ENCODE measurements around the gene OSBPL6.

GRCh38 chr2:178208336-178208735 lies 14.0 kb downstream of the OSBPL6 start:
- TF ChIP-seq EZH2 (IDR thresholded peaks at IDR 0.05; ENCODE audit: borderline replicate concordance, low read depth, low read length, severe bottlenecking): no peak
- TF ChIP-seq CTCF (IDR thresholded peaks at IDR 0.05; ENCODE audit: borderline replicate concordance, extremely low read depth, low read length, poor library complexity, severe bottlenecking): no peak
